HCT116 (cell line): ENCODE measurements around the gene AACS. TPM values are rescaled to one million over a fixed set of nuclear protein-coding genes. Genes with fewer than 3 reads are reported as not detected.

ENCODE experiments used
- ATAC-seq: fragments of 200-7000 bp; cut with Tn5 transposase; 2 replicates; pipeline ENCODE4 v1.9.1; 2020; ENCODE audit warnings: mild to moderate bottlenecking, moderate library complexity
- BruUV-seq: library from RNA; stranded (reverse); fragments of 400-500 nt; replicated peaks from 2 replicates; lab custom pipeline; 2021; lab: Mats Ljungman, UMichigan
- CTCF ChIA-PET: fragments of 300-600 bp; sonication (Branson Sonifier 250); formaldehyde crosslinking; loops from one replicate; lab custom pipeline; 2021; ENCODE audit warnings: antibody characterized with exemption; lab: Charles Lee
- POLR2A ChIA-PET: fragments of 300-600, 350-600 bp; sonication (Branson Sonifier 250); formaldehyde crosslinking; loops from one replicate; lab custom pipeline; 2021; ENCODE audit warnings: antibody characterized with exemption; lab: Charles Lee
- RAD21 ChIA-PET, 2 experiments: fragments of 300-600 bp; sonication (Branson Sonifier 250); formaldehyde crosslinking; loops; one replicate each; lab custom pipeline; 2023; ENCODE audit warnings: low total read pairs in 2 of 2; ENCODE audit not compliant: uncharacterized antibody in 2 of 2, unreplicated experiment in 2 of 2, low non-redundant PET in 1 of 2; lab: Charles Lee
- DNase-seq: peaks from one replicate; pipeline ENCODE4 v3.0.0-alpha.2; 2010; ENCODE audit warnings: low read depth, low spot score
- H2AFZ ChIP-seq: fragments of 200-600 bp; shearing (Covaris generic), sonication (generic); 2 replicates; pipeline ENCODE4 v1.6.1; 2017; ENCODE audit warnings: low read depth, mixed run types, mixed read lengths, antibody characterized with exemption, low read length; ENCODE audit not compliant: poor library complexity, severe bottlenecking
- H3K27ac ChIP-seq: 2 replicates; pipeline ENCODE4 v1.5.1; 2012; ENCODE audit warnings: low read depth, low read length
- H3K27me3 ChIP-seq: fragments of 200-600 bp; sonication (generic); 2 replicates; pipeline ENCODE4 v1.6.1; 2016; ENCODE audit warnings: mixed run types, low read length, mixed read lengths; ENCODE audit not compliant: insufficient read depth
- H3K36me3 ChIP-seq, 2 experiments: fragments of 200-500 bp in 1 of 2; fragments of 200-600 bp in 1 of 2; sonication (Bioruptor generic) in 1 of 2; sonication (generic) in 1 of 2; 2 replicates each; pipeline versions ENCODE4 v1.5.1 to v1.6.1; 2014 to 2016; ENCODE audit warnings: low read length in 2 of 2, inconsistent platforms in 1 of 2, mixed read lengths in 1 of 2, mixed run types in 1 of 2; ENCODE audit not compliant: insufficient read depth in 2 of 2, control insufficient read depth in 1 of 2
- H3K4me1 ChIP-seq, 2 experiments: fragments of 200-600 bp in 1 of 2; sonication (generic) in 1 of 2; 2 replicates each; pipeline versions ENCODE4 v1.5.1 to v1.6.1; 2012 to 2017; ENCODE audit warnings: low read length in 2 of 2, inconsistent platforms in 1 of 2, mild to moderate bottlenecking in 1 of 2, mixed read lengths in 1 of 2, mixed run types in 1 of 2, moderate library complexity in 1 of 2; ENCODE audit not compliant: insufficient read depth in 2 of 2, control insufficient read depth in 1 of 2
- H3K4me2 ChIP-seq: fragments of 200-600 bp; sonication (generic); 2 replicates; pipeline ENCODE4 v1.6.1; 2017; ENCODE audit warnings: mixed run types, low read length, mixed read lengths
- H3K4me3 ChIP-seq, 2 experiments: fragments of 200-600 bp in 1 of 2; sonication (generic) in 1 of 2; replicated peaks in 1 of 2; 2 replicates each; pipeline ENCODE4 v1.5.1; 2011 to 2016; ENCODE audit warnings: low read length in 2 of 2, control low read depth in 1 of 2, low read depth in 1 of 2, mild to moderate bottlenecking in 1 of 2, mixed read lengths in 1 of 2, mixed run types in 1 of 2
- H3K79me2 ChIP-seq: fragments of 200-600 bp; sonication (generic); 2 replicates; pipeline ENCODE4 v1.6.1; 2017; ENCODE audit warnings: mild to moderate bottlenecking, mixed run types, low read length, moderate library complexity, mixed read lengths; ENCODE audit not compliant: insufficient read depth
- H3K9ac ChIP-seq: fragments of 200-600 bp; sonication (generic); 2 replicates; pipeline ENCODE4 v1.6.1; 2016; ENCODE audit warnings: low read length, mixed read lengths
- H3K9me2 ChIP-seq: fragments of 200-600 bp; sonication (generic), shearing (Covaris generic); 2 replicates; pipeline ENCODE4 v1.6.1; 2017; ENCODE audit warnings: mixed run types, mild to moderate bottlenecking, moderate library complexity; ENCODE audit not compliant: insufficient read depth
- H3K9me3 ChIP-seq, 2 experiments: fragments of 200-500 bp in 1 of 2; fragments of 200-600 bp in 1 of 2; sonication (Bioruptor generic) in 1 of 2; sonication (generic) in 1 of 2; 2 replicates each; pipeline ENCODE4 v1.6.1; 2014 to 2017; ENCODE audit warnings: low read length in 2 of 2, mixed read lengths in 2 of 2, inconsistent platforms in 1 of 2, low read depth in 1 of 2, mild to moderate bottlenecking in 1 of 2, mixed run types in 1 of 2, moderate library complexity in 1 of 2; ENCODE audit not compliant: control insufficient read depth in 1 of 2, insufficient read depth in 1 of 2
- H4K20me1 ChIP-seq: fragments of 200-600 bp; sonication (generic), shearing (Covaris generic); 2 replicates; pipeline ENCODE4 v1.6.1; 2017; ENCODE audit warnings: mixed run types, mild to moderate bottlenecking, moderate library complexity; ENCODE audit not compliant: insufficient read depth
- CTCF ChIP-seq, 3 experiments: fragments of 200-600 bp in 1 of 3; sonication (generic) in 1 of 3; IDR thresholded peaks in 2 of 3; conservative IDR thresholded peaks in 1 of 3; 2 replicates each; pipeline ENCODE4 v1.5.1; 2012 to 2017; ENCODE audit warnings: low read depth in 2 of 3, low read length in 2 of 3, antibody characterized with exemption in 1 of 3, borderline replicate concordance in 1 of 3, control low read depth in 1 of 3, mild to moderate bottlenecking in 1 of 3, mixed read lengths in 1 of 3, mixed run types in 1 of 3, moderate library complexity in 1 of 3; ENCODE audit not compliant: insufficient read depth in 1 of 3
- EGR1 ChIP-seq: IDR thresholded peaks from 2 replicates; pipeline ENCODE4 v1.6.1; 2012; ENCODE audit warnings: low read depth
- ELF1 ChIP-seq: IDR thresholded peaks from 2 replicates; pipeline ENCODE4 v1.6.1; 2012; ENCODE audit warnings: low read depth, borderline replicate concordance
- EZH2 ChIP-seq: fragments of 200-600 bp; sonication (generic); IDR thresholded peaks from 2 replicates; pipeline ENCODE4 v1.6.1; 2017; ENCODE audit warnings: antibody characterized with exemption, mixed run types
- EZH2phosphoT487 ChIP-seq: fragments of 200-600 bp; IDR thresholded peaks from 2 replicates; pipeline ENCODE4 v1.6.1; 2018; ENCODE audit warnings: antibody characterized with exemption, borderline replicate concordance
- JUND ChIP-seq: IDR thresholded peaks from 2 replicates; pipeline ENCODE4 v1.6.1; 2012
- MAX ChIP-seq: IDR thresholded peaks from 2 replicates; pipeline ENCODE4 v1.6.1; 2012
- POLR2AphosphoS5 ChIP-seq: IDR thresholded peaks from 2 replicates; pipeline ENCODE4 v1.6.1; 2011; ENCODE audit warnings: mild to moderate bottlenecking, low read depth, low read length, moderate library complexity
- REST ChIP-seq: IDR thresholded peaks from 2 replicates; pipeline ENCODE4 v1.6.1; 2012; ENCODE audit warnings: low read depth
- SRF ChIP-seq: IDR thresholded peaks from 2 replicates; pipeline ENCODE4 v1.6.1; 2012; ENCODE audit warnings: low read depth
- TCF7L2 ChIP-seq: IDR thresholded peaks from 2 replicates; pipeline ENCODE4 v1.7.0; 2011; ENCODE audit warnings: borderline replicate concordance, inconsistent platforms; ENCODE audit not compliant: insufficient read depth, insufficient read length; ENCODE audit errors: extremely low read depth
- intact Hi-C: fragments of 100-400 bp; cut with micrococcal nuclease; formaldehyde crosslinking; loops from 2 replicates; pipeline ENCODE4 v1.10.0; 2022
- total RNA-seq: library from RNA; stranded (reverse); gene quantifications from one replicate; pipeline ENCODE4 v1.2.1, GENCODE V29; 2021; ENCODE audit not compliant: unreplicated experiment

Gene AACS
- total RNA-seq, 1 experiment from 2014 or later: 16.0 TPM

GRCh38 chr12:125050868-125051267 is 14.4 kb upstream of the AACS start:
- ATAC-seq: no peak
- POLR2A ChIA-PET: no interaction called here
- no TSS peak for BruUV-seq

More at GRCh38 chr12:125050868-125051267, 14.4 kb upstream of the AACS start:
- no peaks in the 10 kb centered on the region for H3K36me3 ChIP-seq
- TF ChIP-seq REST (no peak), MAX (no peak), ELF1 (no peak), JUND (no peak), SRF (no peak), EGR1 (no peak), TCF7L2 (no peak), CTCF (IDR thresholded peaks at IDR 0.05 in 2 of 3, conservative IDR thresholded peaks at IDR 0.05 in 1 of 3; ENCODE audit: borderline replicate concordance in 1 of 3, insufficient read depth in 1 of 3, low read depth in 2 of 3, low read length in 2 of 3) (no peak), EZH2 (no peak), POLR2AphosphoS5 (no peak), EZH2phosphoT487 (no peak)
- no peaks in the 10 kb centered on the region for H3K9me2 ChIP-seq
- no peaks in the 10 kb centered on the region for H3K4me1 ChIP-seq
- H2AFZ ChIP-seq: no peak overlapping the region
- H3K27me3 ChIP-seq: no peaks in the 10 kb centered on the region
- CTCF ChIA-PET: no interaction called here
- no peaks in the 10 kb centered on the region for H4K20me1 ChIP-seq
- H3K4me3 ChIP-seq: no peak overlapping the region
- intact Hi-C loops: no loop called here
- DNase-seq: no peak
- no peak overlapping the region for H3K27ac ChIP-seq
- RAD21 ChIA-PET: no interaction called here
- no peaks in the 10 kb centered on the region for H3K9me3 ChIP-seq
- no peak overlapping the region for H3K9ac ChIP-seq
- no peak overlapping the region for H3K4me2 ChIP-seq
- H3K79me2 ChIP-seq: no peaks in the 10 kb centered on the region
